HUES48 (cell line): ENCODE measurements around the gene MAML3.

Experiments used
- H3K27ac ChIP-seq: one replicate; pipeline ENCODE4 v1.7.0; 2013; ENCODE audit warnings: low read depth, low read length, inconsistent platforms
- H3K27me3 ChIP-seq: 2 replicates; pipeline ENCODE4 v1.6.1; 2013; ENCODE audit warnings: mild to moderate bottlenecking, low read length; ENCODE audit not compliant: control insufficient read depth, insufficient read depth
- H3K36me3 ChIP-seq: 2 replicates; pipeline ENCODE4 v1.6.1; 2013; ENCODE audit warnings: low read length; ENCODE audit not compliant: control insufficient read depth, insufficient read depth
- H3K4me1 ChIP-seq: 2 replicates; pipeline ENCODE4 v1.6.1; 2013; ENCODE audit warnings: mild to moderate bottlenecking, low read length; ENCODE audit not compliant: control insufficient read depth, insufficient read depth
- H3K4me3 ChIP-seq: 2 replicates; pipeline ENCODE4 v1.5.1; 2013; ENCODE audit warnings: mild to moderate bottlenecking, low read depth, low read length
- H3K9ac ChIP-seq: 2 replicates; pipeline ENCODE4 v1.6.1; 2013; ENCODE audit warnings: mild to moderate bottlenecking, low read depth, low read length, moderate library complexity
- H3K9me3 ChIP-seq: 2 replicates; pipeline ENCODE4 v1.6.1; 2013; ENCODE audit warnings: low read length; ENCODE audit not compliant: control insufficient read depth, insufficient read depth

MAML3 gene

GRCh38 chr4:139847602-139848001 lies 306.4 kb downstream of the MAML3 start:
- no peak overlapping the region for H3K9ac ChIP-seq
- no peak overlapping the region for H3K4me3 ChIP-seq
- H3K36me3 ChIP-seq = no peaks in the 10 kb centered on the region
- no peaks in the 10 kb centered on the region for H3K9me3 ChIP-seq
- H3K27me3 ChIP-seq = no peaks in the 10 kb centered on the region
- H3K27ac ChIP-seq = peak overlapping the region; percentile 3
- H3K4me1 ChIP-seq = peaks cover 36% of the 10 kb centered on the region

- H3K9ac ChIP-seq = no peak overlapping the region
- peaks cover 30% of the 10 kb centered on the region for H3K4me1 ChIP-seq
- H3K36me3 ChIP-seq = no peaks in the 10 kb centered on the region
- no peak overlapping the region for H3K4me3 ChIP-seq
- no peaks in the 10 kb centered on the region for H3K9me3 ChIP-seq
- H3K27ac ChIP-seq = no peak overlapping the region
- no peaks in the 10 kb centered on the region for H3K27me3 ChIP-seq
Observed at GRCh38 chr4:139846766-139847165, 307.2 kb downstream of the MAML3 start.

- H3K9me3 ChIP-seq = no peaks in the 10 kb centered on the region
- no peak overlapping the region for H3K9ac ChIP-seq
- H3K36me3 ChIP-seq = no peaks in the 10 kb centered on the region
- H3K4me1 ChIP-seq = peaks cover 26% of the 10 kb centered on the region
- no peak overlapping the region for H3K4me3 ChIP-seq
- H3K27ac ChIP-seq = no peak overlapping the region
- H3K27me3 ChIP-seq = no peaks in the 10 kb centered on the region
Observed at GRCh38 chr4:139845453-139846093, 308.4 kb downstream of the MAML3 start.

GRCh38 chr4:139844459-139845036 lies 309.4 kb downstream of the MAML3 start:
- H3K4me1 ChIP-seq = peaks cover 16% of the 10 kb centered on the region
- H3K36me3 ChIP-seq = no peaks in the 10 kb centered on the region
- no peak overlapping the region for H3K9ac ChIP-seq
- no peak overlapping the region for H3K4me3 ChIP-seq
- no peaks in the 10 kb centered on the region for H3K9me3 ChIP-seq
- no peaks in the 10 kb centered on the region for H3K27me3 ChIP-seq
- H3K27ac ChIP-seq = no peak overlapping the region

GRCh38 chr4:139844057-139844456 lies 309.9 kb downstream of the MAML3 start:
- H3K4me1 ChIP-seq = peaks cover 13% of the 10 kb centered on the region
- H3K27me3 ChIP-seq = no peaks in the 10 kb centered on the region
- no peak overlapping the region for H3K27ac ChIP-seq
- no peak overlapping the region for H3K4me3 ChIP-seq
- H3K9ac ChIP-seq = no peak overlapping the region
- H3K36me3 ChIP-seq = no peaks in the 10 kb centered on the region
- H3K9me3 ChIP-seq = no peaks in the 10 kb centered on the region

- H3K4me1 ChIP-seq = peaks cover 13% of the 10 kb centered on the region
- H3K27ac ChIP-seq = no peak overlapping the region
- no peak overlapping the region for H3K9ac ChIP-seq
- H3K27me3 ChIP-seq = no peaks in the 10 kb centered on the region
- H3K36me3 ChIP-seq = no peaks in the 10 kb centered on the region
- no peaks in the 10 kb centered on the region for H3K9me3 ChIP-seq
- no peak overlapping the region for H3K4me3 ChIP-seq
Observed at GRCh38 chr4:139843641-139844040, 310.3 kb downstream of the MAML3 start.

GRCh38 chr4:139841464-139842195 lies 312.4 kb downstream of the MAML3 start:
- H3K9me3 ChIP-seq = no peaks in the 10 kb centered on the region
- H3K4me3 ChIP-seq = no peak overlapping the region
- H3K27me3 ChIP-seq = no peaks in the 10 kb centered on the region
- no peaks in the 10 kb centered on the region for H3K4me1 ChIP-seq
- no peaks in the 10 kb centered on the region for H3K36me3 ChIP-seq
- peak overlapping the region; percentile 32 for H3K27ac ChIP-seq
- H3K9ac ChIP-seq = no peak overlapping the region

GRCh38 chr4:139840773-139841172 lies 313.2 kb downstream of the MAML3 start:
- Histone ChIP-seq H3K27ac (no peak overlapping the region), H3K9me3 (no peaks in the 10 kb centered on the region), H3K4me1 (peaks cover 6% of the 10 kb centered on the region; the same call in 1 of the 2 replicates), H3K4me3 (no peak overlapping the region), H3K27me3 (no peaks in the 10 kb centered on the region), H3K9ac (no peak overlapping the region), H3K36me3 (no peaks in the 10 kb centered on the region)

GRCh38 chr4:139839403-139840031 lies 314.5 kb downstream of the MAML3 start:
- Histone ChIP-seq H3K9me3 (no peaks in the 10 kb centered on the region), H3K27ac (no peak overlapping the region), H3K4me1 (peaks cover 12% of the 10 kb centered on the region), H3K36me3 (no peaks in the 10 kb centered on the region), H3K9ac (no peak overlapping the region), H3K4me3 (no peak overlapping the region), H3K27me3 (no peaks in the 10 kb centered on the region)

- Histone ChIP-seq H3K9ac (no peak overlapping the region), H3K27ac (no peak overlapping the region), H3K9me3 (no peaks in the 10 kb centered on the region), H3K36me3 (no peaks in the 10 kb centered on the region), H3K4me1 (peaks cover 17% of the 10 kb centered on the region), H3K27me3 (no peaks in the 10 kb centered on the region), H3K4me3 (no peak overlapping the region)
Observed at GRCh38 chr4:139838811-139839210, 315.2 kb downstream of the MAML3 start.

- peaks cover 25% of the 10 kb centered on the region for H3K4me1 ChIP-seq
- no peaks in the 10 kb centered on the region for H3K36me3 ChIP-seq
- no peak overlapping the region for H3K4me3 ChIP-seq
- H3K27me3 ChIP-seq = no peaks in the 10 kb centered on the region
- H3K27ac ChIP-seq = no peak overlapping the region
- H3K9me3 ChIP-seq = no peaks in the 10 kb centered on the region
- no peak overlapping the region for H3K9ac ChIP-seq
Observed at GRCh38 chr4:139834981-139835391, 319.0 kb downstream of the MAML3 start.
